Activated CD4-positive, alpha-beta T cell treated with anti-CD3 and anti-CD28 coated beads, Interleukin-2, amount 50 U/mL, for 24 hours (primary cell): Measurements from ENCODE around the gene S100A10.

ENCODE experiments used
- DNase-seq, 2 donors: peaks; one replicate each; pipeline ENCODE4 v3.0.0-alpha.2; 2020; ENCODE audit warnings: low read depth in 1 of 2, low spot score in 1 of 2

Gene S100A10

DNA sequence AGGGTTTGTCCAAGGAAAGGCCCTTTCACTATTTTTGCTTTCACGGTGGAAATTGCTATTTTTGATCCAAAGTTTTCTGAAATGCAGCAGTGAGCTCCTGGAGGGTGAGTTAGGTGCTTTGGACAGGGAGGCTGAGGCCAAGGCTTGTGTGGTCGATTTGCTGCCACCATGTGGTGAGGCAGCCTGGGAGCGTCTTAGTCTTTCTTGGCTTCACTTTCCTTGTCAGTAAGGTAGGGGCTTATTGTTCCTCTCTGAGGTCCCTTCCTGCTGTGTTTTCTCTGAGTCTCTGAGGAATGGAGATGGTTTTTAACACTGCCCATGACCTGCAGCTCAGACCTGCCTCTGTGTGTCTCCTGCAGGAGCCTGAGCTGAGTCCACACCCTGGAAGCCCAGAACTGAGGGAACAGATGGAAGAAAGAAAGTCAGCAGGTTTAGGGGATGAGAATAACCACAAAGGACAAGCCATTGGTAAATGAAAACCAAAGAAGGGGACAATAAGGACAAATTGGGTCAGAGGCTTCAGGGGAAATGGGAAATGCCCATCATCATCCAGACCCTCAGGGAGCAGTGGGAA, 20.1 kb upstream of the S100A10 start:
- no peak for DNase-seq

DNA sequence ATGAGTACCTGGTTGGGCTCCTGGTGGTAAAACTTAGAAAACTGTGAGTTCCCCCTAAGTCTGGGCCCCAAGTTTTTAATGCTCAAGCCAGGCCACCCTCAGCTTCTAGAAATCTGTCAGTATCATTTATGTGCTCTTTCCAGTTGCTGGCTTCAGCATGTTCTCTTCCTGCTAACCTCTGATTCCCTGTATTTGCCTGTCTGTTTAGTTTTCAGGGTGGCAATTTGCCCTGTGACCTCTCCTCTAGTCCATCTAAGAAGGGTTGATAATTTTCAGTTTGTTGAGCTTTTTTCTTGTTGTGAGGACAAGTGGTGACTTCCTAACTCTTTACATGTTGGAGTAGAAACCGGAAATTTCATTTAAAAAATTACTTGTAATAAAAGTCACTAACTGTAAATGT, 16.0 kb upstream of the S100A10 start:
- no peak for DNase-seq

DNA sequence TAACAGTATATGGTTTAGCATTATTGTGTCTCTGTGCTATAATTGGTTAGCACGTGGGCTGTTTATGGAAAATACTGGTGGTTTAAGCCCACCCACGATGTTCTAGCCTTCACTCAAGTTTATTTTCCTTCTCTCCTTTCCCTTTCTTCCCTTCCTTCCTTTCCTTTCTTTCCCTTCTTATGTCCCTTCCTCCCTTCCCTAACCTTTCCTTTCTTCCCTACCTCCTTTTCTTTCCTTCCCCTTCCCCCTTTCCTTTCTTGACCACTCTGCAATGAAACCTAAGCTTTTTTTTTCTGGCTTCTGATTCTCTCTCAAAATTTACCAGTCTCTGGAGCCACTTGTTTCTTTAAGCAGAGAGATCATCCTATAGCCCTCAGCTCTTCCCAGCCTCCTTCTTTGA, 13.4 kb upstream of the S100A10 start:
- DNase-seq: no peak

DNA sequence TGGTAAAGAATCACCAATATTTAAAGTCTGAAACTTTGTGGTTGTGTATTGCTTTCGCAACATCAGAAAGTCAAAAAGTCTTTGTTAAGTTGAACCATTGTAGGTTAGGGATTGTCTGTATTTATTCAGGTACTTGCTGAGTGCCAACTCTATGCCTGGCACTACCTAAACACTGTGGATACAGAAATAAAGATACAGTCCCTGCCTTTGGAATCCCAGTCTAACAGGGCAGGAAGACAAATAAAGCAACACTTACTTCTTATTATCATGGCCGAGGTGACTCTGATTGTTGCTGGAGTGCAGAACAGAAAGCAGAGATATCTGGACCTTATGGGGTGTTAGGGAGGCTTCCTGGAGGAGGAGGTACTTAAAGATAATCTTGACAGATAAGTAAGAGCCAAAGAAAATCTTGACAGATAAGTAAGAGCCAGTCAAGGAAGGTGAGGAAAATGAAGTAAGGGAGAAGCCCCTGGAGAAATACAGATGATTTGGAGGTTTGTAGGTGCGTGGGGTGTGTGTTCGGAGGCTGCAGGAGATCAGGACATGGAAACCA, 11.8 kb upstream of the S100A10 start:
- DNase-seq: no peak

DNA sequence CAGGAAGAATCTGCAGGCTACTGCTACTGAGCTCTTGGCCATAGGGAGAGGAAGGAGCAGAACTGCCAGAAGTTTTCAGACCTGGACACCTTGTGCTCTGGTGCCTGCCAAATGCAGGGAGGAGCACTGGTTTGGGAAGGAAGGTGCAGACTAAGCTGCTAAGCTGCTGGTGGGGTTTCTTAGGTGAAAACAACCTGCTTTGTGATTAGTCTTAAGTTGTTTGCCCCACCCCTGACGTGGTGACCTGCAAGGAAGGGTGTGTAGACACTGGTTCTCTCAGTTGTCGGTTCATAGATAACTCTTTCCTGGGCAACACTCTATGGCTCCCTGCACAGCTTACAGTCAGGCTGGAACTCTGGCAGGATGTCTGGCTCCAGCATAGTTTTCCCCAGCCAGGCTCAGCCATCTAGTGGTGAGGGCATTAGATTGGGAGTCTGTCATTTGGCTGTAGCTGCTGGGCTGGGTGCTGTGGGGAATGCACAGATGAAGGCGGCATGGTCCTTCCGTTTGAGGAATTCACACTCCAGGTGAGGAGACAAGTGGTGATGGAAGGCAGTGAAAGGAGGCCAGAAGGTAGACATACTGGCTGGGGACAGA, 10.3 kb upstream of the S100A10 start:
- no peak for DNase-seq

DNA sequence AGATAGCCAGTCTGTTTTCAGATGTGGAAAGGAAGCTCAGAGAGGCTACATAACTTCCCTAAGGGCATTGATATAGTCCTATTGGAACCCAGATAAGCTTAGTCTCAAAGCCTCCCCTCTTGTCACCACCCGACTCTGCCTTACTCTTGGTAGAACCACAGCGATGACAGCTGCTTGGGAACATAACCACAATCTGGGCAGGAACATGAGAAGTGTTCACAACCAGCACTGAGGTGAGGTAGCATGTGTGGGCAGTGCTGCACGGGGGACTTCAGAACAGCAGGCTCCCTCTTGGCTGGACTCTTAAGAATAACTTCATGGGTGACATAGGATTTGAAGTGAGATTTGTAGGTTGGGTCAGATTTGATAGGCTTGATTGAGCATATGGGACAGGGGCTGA, 9.3 kb upstream of the S100A10 start:
- DNase-seq: no peak

DNA sequence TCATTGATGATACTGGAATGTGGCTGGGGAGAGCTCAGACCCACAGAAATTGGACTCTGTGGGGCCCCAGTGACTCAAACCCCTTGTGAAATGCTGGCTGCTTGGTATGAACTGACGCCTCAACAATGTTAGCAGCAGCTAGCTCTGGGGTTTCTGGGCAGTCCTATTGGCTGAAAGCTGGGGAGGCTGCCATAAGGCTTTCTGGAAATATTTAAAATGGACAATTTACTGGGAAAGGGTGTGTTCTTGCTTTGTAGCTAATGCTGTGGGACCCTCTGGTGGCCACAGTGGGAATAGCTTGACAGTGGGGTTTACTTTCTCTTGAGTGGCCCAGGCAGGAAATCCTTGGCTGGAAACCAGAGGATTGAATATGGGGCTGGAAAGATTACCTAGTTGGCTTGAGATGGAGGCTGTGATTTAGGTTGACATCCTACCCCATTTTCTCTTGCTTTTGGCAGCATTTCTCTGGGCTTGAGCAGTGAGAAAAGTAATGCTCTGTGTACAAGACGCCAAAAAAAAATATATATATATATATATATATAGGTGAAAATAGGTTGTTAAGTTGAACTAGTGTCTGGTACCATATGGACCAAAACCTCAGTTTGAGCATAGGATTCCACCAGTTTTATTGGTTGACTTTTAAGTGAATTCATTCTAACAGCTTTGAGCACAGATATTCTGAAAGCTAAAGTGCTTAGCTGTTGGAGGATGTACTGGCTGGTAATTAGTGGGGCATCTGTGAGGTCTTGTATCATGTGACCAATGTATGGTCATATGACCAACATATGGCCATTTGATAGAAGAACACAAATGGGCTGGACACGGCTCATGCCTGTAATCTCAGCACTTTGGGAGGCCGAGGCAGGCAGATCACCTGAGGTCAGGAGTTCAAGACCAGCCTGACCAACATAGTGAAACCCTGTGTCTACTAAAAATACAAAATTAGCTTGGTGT, 8.2 kb upstream of the S100A10 start:
- peak; percentile 49 to 64 for DNase-seq

DNA sequence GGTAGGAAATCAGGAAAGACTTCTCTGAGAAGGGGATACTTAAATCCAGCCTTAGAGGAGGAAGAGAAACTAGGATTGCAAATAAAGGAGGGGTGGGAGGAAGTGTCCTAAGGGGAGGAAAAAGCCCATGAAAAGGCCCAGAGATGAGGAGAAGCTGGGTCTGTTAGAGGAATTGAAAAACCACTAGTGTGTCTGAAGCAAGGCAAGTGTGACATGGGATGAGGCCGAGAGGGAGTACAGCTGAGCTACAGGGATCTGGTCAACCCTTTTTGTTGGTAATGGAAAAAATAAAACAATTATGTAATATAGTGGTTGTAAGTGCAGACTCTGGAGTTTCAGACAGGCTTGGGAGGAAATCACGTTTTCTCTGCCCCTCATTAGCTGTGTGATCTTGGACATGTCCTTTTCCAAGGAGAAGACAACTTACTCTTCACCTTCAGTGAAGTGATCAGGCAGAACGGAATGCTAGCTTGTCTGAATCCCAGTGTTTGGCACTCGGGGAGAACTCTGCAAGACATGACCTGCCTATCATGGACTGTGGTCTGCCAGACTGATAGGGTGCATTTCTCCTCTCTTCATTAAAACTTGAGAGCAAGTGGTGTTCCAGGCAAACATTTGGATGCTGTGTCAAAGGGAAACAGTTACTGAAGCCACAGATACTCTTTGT, 7.4 kb upstream of the S100A10 start:
- DNase-seq: no peak

DNA sequence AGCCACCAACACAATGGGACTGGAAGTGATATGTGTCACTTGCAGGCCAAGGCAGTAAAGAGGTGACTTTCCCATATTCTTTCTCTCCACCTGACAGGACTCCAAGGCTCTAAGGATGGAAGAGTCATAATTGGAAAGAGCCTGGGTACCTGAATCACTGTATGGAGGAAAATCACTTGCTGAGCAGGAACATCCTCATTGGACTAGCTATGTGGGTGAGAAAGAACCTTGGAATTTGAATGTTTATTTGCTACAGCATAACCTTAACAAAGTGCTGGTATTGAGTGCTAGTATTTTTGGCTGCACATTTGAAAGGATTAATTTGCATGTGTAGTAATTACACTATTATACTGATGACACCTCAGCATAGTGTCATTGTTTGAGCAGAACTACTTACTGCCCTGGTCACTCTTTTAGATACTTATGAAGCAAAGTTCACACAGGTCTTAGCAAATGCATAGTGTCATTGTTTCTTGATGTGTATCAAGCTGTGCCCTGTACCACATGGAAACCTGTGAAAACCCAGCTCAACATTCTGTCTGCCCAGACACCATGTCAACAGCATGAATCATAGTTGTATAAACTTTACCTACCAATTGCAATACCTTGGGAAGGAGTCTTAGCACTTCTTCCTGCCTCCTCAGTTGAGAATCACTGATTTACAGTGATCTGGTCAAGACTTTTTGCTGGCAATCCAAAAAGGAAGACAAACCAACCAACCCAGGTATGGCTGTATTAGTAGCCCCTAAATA, 5.1 kb upstream of the S100A10 start:
- DNase-seq: no peak

DNA sequence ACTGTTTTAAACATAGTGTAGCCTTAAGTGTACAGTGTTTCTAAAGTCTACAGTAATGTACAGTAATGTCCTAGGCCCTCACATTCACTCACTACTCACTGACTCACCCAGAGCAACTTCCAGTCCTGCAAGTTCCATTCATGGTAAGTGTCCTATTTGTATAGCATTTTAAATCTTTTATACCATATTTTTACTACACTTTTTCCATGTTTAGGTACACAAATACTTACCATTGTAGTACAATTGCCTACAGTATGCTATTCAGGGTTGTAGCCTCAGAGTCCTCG, 3.6 kb upstream of the S100A10 start:
- no peak for DNase-seq

DNA sequence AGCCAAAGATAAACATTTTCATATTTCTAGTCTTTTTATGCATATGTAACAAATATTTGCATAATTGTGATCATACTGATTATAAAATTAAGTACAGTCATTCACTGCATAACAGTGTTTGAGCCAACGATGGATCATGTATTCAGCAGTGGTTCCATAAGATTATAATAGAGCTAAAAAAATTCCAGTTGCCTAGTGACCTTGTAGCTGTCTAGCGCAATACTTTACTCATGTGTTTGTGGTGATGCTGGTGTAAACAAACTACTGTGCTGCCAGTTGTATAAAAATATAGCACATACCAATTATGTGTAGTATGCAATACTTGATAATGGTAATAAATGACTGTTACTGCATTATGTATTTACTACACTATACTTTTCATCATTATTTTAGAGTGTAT, 2.1 kb upstream of the S100A10 start:
- DNase-seq: no peak

DNA sequence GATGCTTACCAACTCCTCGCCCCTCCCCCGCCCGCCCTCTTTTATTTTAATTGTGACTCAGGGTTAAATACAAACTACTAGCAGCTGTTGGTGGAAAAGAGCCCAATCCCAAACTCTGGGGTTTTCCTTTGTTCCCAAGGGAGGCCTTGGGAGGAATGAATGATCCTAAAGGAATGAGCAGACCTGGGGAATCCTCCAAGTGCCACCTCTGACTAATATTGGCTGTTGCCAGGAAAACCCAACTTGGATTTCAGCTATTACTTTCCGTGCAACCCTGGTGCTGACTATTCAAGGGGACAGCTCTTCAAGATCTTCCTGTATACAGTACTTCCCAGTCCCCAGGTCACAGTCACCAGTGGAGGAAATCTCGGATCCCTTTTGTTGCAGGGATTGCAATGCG, 1.3 kb upstream of the S100A10 start:
- DNase-seq: no peak

DNA sequence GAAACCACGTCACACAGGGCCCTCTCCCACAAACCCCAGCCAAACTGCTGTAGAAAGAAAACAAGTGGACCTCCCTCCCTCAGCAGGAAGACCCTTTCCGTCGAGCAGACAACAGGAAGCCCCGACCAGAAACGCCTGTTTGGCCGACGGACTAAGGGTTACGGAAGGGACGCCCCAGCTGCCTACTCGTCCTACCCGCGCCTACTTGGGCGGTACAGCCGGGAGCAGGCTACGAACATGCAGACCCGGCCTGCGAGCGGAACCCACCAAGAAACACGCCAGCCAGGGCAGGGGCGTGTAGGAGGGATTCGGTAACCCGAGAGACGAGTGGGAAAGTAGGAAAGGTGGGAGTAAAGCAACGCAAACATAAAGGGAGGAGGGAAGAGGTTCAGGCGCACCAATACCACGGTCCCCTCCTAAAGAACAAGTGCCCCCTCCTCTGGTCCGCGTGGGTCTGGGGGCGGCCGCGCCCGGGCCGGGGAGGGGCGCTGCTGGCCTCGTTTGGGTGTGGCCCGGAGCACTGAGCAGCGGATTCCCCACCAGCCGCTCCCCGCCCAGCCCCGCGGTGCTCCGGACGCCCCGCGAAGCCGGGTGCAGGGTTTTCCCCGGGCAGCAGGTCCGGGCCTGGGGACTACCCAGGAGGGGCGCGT, 450 bp downstream of the S100A10 start:
- DNase-seq: no peak

DNA sequence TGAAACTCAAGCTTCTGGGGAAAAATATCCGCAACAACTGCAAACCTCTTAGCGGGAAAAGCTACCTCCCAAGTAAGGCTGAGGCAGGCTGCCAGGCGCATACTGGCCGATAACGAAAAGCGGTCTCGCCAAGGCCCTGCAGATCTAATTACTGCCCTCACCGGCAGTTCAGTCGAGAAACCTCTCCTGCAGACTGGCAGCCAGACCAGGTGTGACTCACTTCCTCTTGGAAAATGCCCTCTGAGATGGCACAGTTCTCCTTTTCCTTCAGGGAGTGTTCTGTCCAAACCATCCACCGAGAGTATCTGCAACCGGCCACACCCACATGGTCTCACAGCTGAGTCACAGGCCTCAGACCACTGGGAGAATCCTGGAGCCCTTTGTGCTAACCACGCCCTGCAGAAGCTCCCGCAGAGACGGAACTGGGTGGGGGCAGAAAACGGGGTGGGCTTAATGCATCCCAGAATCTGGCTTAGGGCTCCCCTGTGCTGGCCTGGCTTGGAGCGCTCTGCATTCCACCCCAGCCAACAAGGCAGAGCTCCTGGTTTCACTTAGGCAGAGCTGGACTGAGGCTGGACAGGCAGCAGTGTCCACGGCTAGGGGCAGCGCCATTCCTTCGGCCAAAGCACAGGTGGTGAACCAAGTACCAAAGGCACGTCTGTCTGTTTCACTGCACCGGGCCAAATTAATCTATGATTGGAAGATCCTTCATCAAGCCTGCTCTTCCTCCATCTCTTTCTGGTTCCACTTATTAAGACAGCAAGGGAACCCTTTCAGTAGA, 1.2 kb downstream of the S100A10 start:
- DNase-seq: no peak

DNA sequence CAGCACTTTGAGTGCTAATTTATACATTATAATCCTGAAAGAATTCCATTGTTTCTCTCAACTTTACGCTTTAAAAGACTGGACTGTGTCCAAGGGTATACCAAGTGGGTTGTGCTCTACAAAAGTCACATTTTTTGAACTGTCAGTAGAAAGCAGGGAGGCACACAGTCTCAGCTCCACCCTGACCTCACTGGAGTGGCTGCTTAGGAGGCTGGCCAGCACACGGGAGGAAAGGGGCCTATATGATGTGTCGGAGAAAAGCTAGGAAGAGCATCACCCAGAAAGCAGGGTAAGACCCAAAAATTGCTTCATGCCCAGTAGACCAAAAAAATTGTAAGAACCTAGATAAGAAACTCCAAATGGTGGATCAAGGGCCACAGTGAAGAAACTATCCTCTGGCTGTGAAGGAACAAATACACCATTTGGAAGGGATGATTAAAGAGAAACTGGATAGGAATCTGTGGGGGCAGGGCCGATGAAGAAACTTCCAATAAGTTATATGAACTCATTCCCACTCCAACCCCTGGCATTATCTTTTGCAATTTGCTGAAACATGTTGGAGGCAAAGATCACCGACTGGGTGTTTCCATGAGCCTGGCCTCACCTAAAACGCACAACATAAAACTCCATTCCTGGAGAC, 1.9 kb downstream of the S100A10 start:
- no peak for DNase-seq

DNA sequence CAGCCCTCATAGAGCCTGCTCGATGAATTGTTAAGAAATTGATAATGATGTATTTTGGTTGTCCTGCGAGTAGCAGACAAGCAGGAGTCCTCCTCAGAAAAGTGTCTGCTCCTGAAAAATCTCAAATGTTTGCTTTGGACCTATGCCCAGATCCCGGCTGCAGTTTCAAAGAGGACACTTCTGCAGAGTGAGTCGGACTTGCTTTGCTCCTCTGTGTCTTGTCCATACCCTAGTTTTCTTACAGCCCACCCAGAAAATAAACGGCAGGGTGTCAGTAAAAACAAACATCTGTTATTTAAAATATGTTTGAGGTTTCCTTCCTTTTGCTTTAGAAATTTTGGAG, 2.8 kb downstream of the S100A10 start:
- no peak for DNase-seq

DNA sequence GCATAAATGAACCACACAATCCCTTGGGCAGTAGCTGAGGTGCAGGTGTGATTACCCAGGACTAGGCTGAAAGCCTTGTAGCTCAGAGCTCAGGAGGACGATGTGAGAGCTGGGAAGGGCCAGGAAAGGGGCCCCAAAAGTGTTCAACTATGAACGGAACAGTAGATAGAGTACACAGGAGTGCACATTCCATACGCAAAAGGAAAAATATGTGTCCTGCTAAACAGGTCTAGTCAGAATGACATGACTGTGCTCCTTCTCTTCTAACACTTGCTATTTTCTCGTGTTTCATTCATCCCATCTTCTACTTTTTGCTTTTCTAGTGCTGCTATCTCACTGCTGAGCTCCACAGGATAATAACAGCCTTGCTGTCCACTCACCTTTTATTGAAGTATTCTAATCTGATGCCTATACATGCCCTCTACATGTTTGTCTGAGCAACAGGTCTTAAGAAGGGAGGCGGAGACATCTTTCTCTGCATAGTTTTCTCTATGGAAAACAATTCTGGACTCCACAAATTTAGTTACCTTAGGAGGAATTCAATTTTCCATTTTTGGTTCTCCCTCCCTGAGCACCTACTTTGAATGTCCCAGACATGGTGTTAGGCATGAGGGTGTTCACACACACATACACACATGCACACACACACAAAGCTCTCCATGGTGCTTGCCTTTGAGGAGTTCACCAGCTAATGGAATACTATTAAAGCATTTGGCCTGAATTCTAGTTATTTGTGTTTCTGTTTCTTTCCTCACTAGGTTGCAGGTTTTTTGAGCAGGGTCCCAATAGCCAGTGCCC, 3.4 kb downstream of the S100A10 start:
- no peak for DNase-seq

DNA sequence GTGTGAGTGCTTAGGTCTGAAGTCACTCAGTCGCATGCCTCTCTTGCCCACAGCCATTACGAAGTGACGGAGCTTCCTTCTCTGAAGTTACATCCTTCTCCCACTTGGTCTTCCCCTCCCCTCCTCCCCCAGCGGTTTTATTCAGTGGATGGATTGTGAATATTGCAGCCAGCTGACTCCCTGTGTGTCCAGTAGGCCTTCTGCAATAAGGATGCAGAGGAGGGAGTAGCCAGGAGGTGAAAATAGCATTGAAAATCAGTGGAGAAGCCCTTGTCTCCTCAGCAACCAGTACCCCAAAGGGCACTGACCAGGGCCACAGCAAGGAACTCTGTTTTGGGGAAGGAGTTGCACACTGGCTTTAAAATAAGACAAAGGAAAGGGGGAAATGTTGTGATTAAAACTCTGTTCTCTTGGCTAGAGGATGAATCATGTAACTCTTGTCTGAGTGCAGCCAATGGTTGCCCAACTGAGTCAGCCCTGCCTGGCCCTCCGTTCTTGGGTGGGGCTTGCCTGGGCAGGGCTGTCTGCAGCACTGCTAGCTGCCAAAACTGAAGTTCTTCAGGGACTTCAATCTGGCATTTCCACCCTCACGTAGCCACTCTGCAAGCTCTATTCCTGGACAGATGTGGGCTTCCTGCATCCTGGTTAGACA, 4.3 kb downstream of the S100A10 start:
- DNase-seq: no peak
